22Rv1 (cell line): ENCODE data around the gene TOP2B.

Experiments
- CTCF ChIP-seq: fragments of 450-650 bp; IDR thresholded peaks from 2 replicates; pipeline ENCODE4 v1.5.1; 2017; ENCODE audit warnings: mild to moderate bottlenecking
- ZFX ChIP-seq: fragments of 450-650 bp; IDR thresholded peaks from 2 replicates; pipeline ENCODE4 v1.6.1; 2017; ENCODE audit warnings: antibody characterized with exemption, borderline replicate concordance

GRCh38 chr3:25558121-25558520, 106.6 kb downstream of the TOP2B start:
- TF ChIP-seq CTCF (no peak), ZFX (no peak)
